Gastrocnemius medialis (tissue), 4 donors: ENCODE results near the gene TEF. TPM values are rescaled to one million over a fixed set of nuclear protein-coding genes. Genes with fewer than 3 reads are reported as not detected.
A peak's percentile ranks its signal among the peaks of the same experiment; 100 is the strongest.

ENCODE experiments used
- ATAC-seq, 2 donors: fragments of 150-250 bp; one replicate each; pipeline ENCODE4 v1.9.1; 2016
- DNase-seq, 2 donors: peaks; one replicate each; pipeline ENCODE4 v3.0.0-alpha.2; 2019
- H3K27ac ChIP-seq, 4 donors: fragments of 200-600 bp; sonication (generic); 1 replicate in 1 of 4; 2 replicates in 3 of 4; pipeline ENCODE4 v1.5.1; 2016 to 2018; ENCODE audit warnings: mild to moderate bottlenecking in 2 of 4, moderate library complexity in 1 of 4
- H3K27me3 ChIP-seq, 3 donors: fragments of 200-600 bp; sonication (generic) in 2 of 3; 1 replicate in 1 of 3; 2 replicates in 2 of 3; pipeline versions ENCODE4 v1.5.1 to v1.6.0; 2016 to 2019; ENCODE audit warnings: mild to moderate bottlenecking in 1 of 3, moderate library complexity in 1 of 3
- H3K36me3 ChIP-seq, 2 donors: fragments of 200-600 bp; sonication (generic) in 1 of 2; one replicate each; pipeline ENCODE4 v1.5.1; 2017 to 2018
- H3K4me1 ChIP-seq, 2 donors: fragments of 200-600 bp; sonication (generic) in 1 of 2; one replicate each; pipeline ENCODE4 v1.5.1; 2016 to 2017; ENCODE audit warnings: mild to moderate bottlenecking in 2 of 2
- H3K4me3 ChIP-seq, 4 donors: fragments of 200-600 bp; sonication (generic) in 3 of 4; 1 replicate in 1 of 4; 2 replicates in 3 of 4; pipeline ENCODE4 v1.5.1; 2016 to 2019; ENCODE audit warnings: mild to moderate bottlenecking in 2 of 4
- H3K9me3 ChIP-seq, 3 donors: fragments of 200-600 bp; sonication (generic) in 2 of 3; 1 replicate in 1 of 3; 2 replicates in 2 of 3; pipeline ENCODE4 v1.5.1; 2016 to 2019
- POLR2A ChIP-seq, 2 donors: fragments of 450-650 bp; IDR thresholded peaks; one replicate each; pipeline ENCODE4 v1.6.1; 2017; ENCODE audit warnings: antibody characterized with exemption in 2 of 2, mild to moderate bottlenecking in 2 of 2, moderate library complexity in 2 of 2
- in situ Hi-C, 4 donors: fragments of 200-750 bp; cut with MboI; loops; one replicate each; pipeline versions ENCODE4 v1.15.0 to v1.8.0; 2017; ENCODE audit warnings: low sequenced_read_pairs in 4 of 4
- intact Hi-C: fragments of 100-400 bp; cut with DNase I; formaldehyde crosslinking; loops from one replicate; pipeline ENCODE4 v1.15.1; 2023; ENCODE audit warnings: low total_unique reads
- total RNA-seq, 4 donors: library from RNA; depleted of rRNA; stranded (reverse); fragments of >200 nt; gene quantifications; one replicate each; pipeline versions ENCODE4 v1.1.0 to v1.2.3, GENCODE V29; 2016
- TF ChIP-seq, protein P1 (sequence below), 5 experiments: fragments of 450-650 bp in 3 of 5; fragments of 200-600 bp in 2 of 5; sonication (generic) in 2 of 5; IDR thresholded peaks in 4 of 5; conservative IDR thresholded peaks in 1 of 5; 1 replicate in 4 of 5; 2 replicates in 1 of 5; pipeline ENCODE4 v1.5.1; 2016 to 2019; ENCODE audit warnings: antibody characterized with exemption in 5 of 5, mild to moderate bottlenecking in 3 of 5, moderate library complexity in 3 of 5

The TEF gene
- total RNA-seq, 4 donors from 2014 or later: 15.6 to 39.8 (median 19.5) TPM

DNA sequence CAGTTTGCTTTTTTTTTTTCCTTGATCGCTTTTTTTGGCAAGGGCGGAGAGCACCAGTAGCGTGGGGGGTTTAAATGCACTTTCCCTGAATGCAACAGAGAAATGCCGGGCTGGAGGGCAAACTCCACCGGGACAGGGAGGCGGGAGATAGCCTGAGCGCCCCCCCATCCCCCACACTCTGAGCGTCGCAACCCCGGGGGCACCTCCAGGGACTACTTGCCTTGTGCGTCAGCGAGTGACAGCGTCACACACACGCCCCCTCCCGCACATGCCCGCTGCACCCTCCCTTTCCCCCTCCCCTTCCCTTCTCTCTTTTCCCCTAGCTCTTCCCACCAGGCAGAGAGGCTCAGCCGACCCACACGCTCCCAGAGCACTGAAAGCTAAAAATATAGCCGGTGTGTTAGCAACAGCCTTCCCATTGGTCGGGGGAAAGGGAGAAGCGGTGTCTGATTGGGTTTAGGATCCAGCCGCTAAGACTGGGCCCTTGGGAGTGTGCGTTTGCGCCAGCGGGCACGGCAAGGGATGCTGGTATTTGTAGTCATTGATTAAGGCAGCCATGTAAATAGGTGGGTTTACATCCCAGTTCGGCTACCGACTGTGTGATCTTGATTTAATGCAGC, 66.6 kb downstream of the TEF start:
- intact Hi-C loops: loop anchor here (1.0 to 10.0 kb wide), 2 partner anchors 21 to 143 kb away; partner anchors contain the start of genes ACO2 and ZC3H7B
- H3K9me3 ChIP-seq: no peaks in the 10 kb centered on the region
- H3K27ac ChIP-seq: peak overlapping the region; percentile 92 to 100 (median 99)
- no peaks in the 10 kb centered on the region for H3K27me3 ChIP-seq
- peaks cover 0 to 9% of the 10 kb centered on the region in 2 donors for H3K36me3 ChIP-seq
- in situ Hi-C loops: no loop called here
- DNase-seq (peak; percentile 97 to 98), ATAC-seq (peak; percentile 68 to 73)
- H3K4me3 ChIP-seq: peak overlapping the region; percentile 66 to 99 (median 90)
- peak; percentile 98 for TF ChIP-seq POLR2A (IDR thresholded peaks at IDR 0.05)
- TF ChIP-seq, protein P1, sequence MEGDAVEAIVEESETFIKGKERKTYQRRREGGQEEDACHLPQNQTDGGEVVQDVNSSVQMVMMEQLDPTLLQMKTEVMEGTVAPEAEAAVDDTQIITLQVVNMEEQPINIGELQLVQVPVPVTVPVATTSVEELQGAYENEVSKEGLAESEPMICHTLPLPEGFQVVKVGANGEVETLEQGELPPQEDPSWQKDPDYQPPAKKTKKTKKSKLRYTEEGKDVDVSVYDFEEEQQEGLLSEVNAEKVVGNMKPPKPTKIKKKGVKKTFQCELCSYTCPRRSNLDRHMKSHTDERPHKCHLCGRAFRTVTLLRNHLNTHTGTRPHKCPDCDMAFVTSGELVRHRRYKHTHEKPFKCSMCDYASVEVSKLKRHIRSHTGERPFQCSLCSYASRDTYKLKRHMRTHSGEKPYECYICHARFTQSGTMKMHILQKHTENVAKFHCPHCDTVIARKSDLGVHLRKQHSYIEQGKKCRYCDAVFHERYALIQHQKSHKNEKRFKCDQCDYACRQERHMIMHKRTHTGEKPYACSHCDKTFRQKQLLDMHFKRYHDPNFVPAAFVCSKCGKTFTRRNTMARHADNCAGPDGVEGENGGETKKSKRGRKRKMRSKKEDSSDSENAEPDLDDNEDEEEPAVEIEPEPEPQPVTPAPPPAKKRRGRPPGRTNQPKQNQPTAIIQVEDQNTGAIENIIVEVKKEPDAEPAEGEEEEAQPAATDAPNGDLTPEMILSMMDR (IDR thresholded peaks at IDR 0.05 in 4 of 5, conservative IDR thresholded peaks at IDR 0.05 in 1 of 5): no peak
- peaks cover 8 to 15% of the 10 kb centered on the region in 2 donors for H3K4me1 ChIP-seq

Other genes starting within 250 kb of the TEF start
- gene L3MBTL2, start 176.6 kb upstream of the TEF start, total RNA-seq: 10 to 100 TPM in 3 of 4 donors, 1 to 10 TPM in 1; 4.8 to 14.4 (median 12.4) TPM
- gene CHADL, start 141.0 kb upstream of the TEF start, total RNA-seq: 1 to 10 TPM in 1 of 4 donors, under 1 TPM in 1, not detected in 2; 0.73 to 1.3 TPM
- 10 to 100 TPM; 31.4 to 75.2 (median 52.1) TPM for gene RANGAP1, start 95.8 kb upstream of the TEF start, total RNA-seq
- 10 to 100 TPM; 17.0 to 22.6 (median 20.5) TPM for gene ZC3H7B, start 80.4 kb upstream of the TEF start, total RNA-seq
- gene TOB2, start 64.9 kb downstream of the TEF start, total RNA-seq: 10 to 100 TPM; 48.1 to 93.6 (median 65.7) TPM
- gene PHF5A, start 86.8 kb downstream of the TEF start, total RNA-seq: 10 to 100 TPM; 33.8 to 43.5 (median 38.9) TPM
- 100 to 1,000 TPM; 361 to 763 (median 473) TPM for gene ACO2, start 87.2 kb downstream of the TEF start, total RNA-seq
- gene POLR3H, start 162.5 kb downstream of the TEF start, total RNA-seq: 10 to 100 TPM in 1 of 4 donors, 1 to 10 TPM in 3; 5.7 to 11.0 (median 6.9) TPM
- 1 to 10 TPM in 1 of 4 donors, under 1 TPM in 3; 0.41 to 3.9 (median 0.89) TPM for gene CSDC2, start 179.1 kb downstream of the TEF start, total RNA-seq
- gene PMM1, start 207.9 kb downstream of the TEF start, total RNA-seq: 10 to 100 TPM; 11.6 to 23.3 (median 16.5) TPM
- 10 to 100 TPM; 11.0 to 23.7 (median 20.5) TPM for gene DESI1, start 239.1 kb downstream of the TEF start, total RNA-seq
- gene XRCC6, start 239.4 kb downstream of the TEF start, total RNA-seq: 100 to 1,000 TPM; 220 to 285 (median 278) TPM